GM21526 (cell line): ENCODE measurements around the gene TNRC6B.

Experiments used
- ATAC-seq: cut with Tn5 transposase; IDR thresholded peaks from one replicate; pipeline ENCODE4 v1.9.1; 2021; ENCODE audit warnings: moderate library complexity; ENCODE audit not compliant: unreplicated experiment, low FRiP score

Gene TNRC6B

GRCh38 chr22:40237788-40238424, 60.2 kb downstream of the TNRC6B start:
- no peak for ATAC-seq

- no peak for ATAC-seq
Measured at GRCh38 chr22:40238425-40239344, 61.0 kb downstream of the TNRC6B start.

GRCh38 chr22:40239345-40239683, 61.6 kb downstream of the TNRC6B start:
- no peak for ATAC-seq

- no peak for ATAC-seq
Measured at GRCh38 chr22:40240160-40240559, 62.4 kb downstream of the TNRC6B start.

GRCh38 chr22:40240686-40241085, 63.0 kb downstream of the TNRC6B start:
- ATAC-seq: no peak

- no peak for ATAC-seq
Measured at GRCh38 chr22:40241200-40241763, 63.6 kb downstream of the TNRC6B start.

- ATAC-seq: no peak
Measured at GRCh38 chr22:40243891-40244290, 66.2 kb downstream of the TNRC6B start.

GRCh38 chr22:40244586-40244985, 66.9 kb downstream of the TNRC6B start:
- no peak for ATAC-seq

GRCh38 chr22:40247976-40248375, 70.3 kb downstream of the TNRC6B start:
- no peak for ATAC-seq

GRCh38 chr22:40249286-40249685, 71.6 kb downstream of the TNRC6B start:
- no peak for ATAC-seq

- no peak for ATAC-seq
Measured at GRCh38 chr22:40250608-40251007, 72.9 kb downstream of the TNRC6B start.

GRCh38 chr22:40251106-40251505, 73.4 kb downstream of the TNRC6B start:
- no peak for ATAC-seq

- ATAC-seq: no peak
Measured at GRCh38 chr22:40252146-40252545, 74.4 kb downstream of the TNRC6B start.

GRCh38 chr22:40256516-40256915, 78.8 kb downstream of the TNRC6B start:
- ATAC-seq: no peak

- ATAC-seq: no peak
Measured at GRCh38 chr22:40258017-40258416, 80.3 kb downstream of the TNRC6B start.

- no peak for ATAC-seq
Measured at GRCh38 chr22:40258501-40258915, 80.8 kb downstream of the TNRC6B start.

GRCh38 chr22:40261783-40262182, 84.1 kb downstream of the TNRC6B start:
- ATAC-seq: no peak

GRCh38 chr22:40263191-40263590, 85.5 kb downstream of the TNRC6B start:
- no peak for ATAC-seq

GRCh38 chr22:40265783-40266182, 88.1 kb downstream of the TNRC6B start:
- ATAC-seq: no peak

GRCh38 chr22:40270031-40270430, 92.3 kb downstream of the TNRC6B start:
- no peak for ATAC-seq

GRCh38 chr22:40270748-40271373, 93.1 kb downstream of the TNRC6B start:
- ATAC-seq: no peak
